ENCODE data around the gene S100PBP.
"Not testable (repeated sequence)": the region's sequence is repeated elsewhere in the genome, so short reads cannot be mapped to it uniquely, and the experiment has no call there.

GRCh38 chr1:32905588-32905987 is 88.1 kb downstream of the S100PBP start:
- TF ChIP-seq RAD21 (IDR thresholded peaks at IDR 0.05; ENCODE audit: insufficient read depth, low read depth, low read length); CREM (IDR thresholded peaks at IDR 0.05; ENCODE audit: low read depth); POLR2A (IDR thresholded peaks at IDR 0.05; ENCODE audit: low read depth, low read length); CTCF (IDR thresholded peaks at IDR 0.05 in 2 of 3, conservative IDR thresholded peaks at IDR 0.05 in 1 of 3; ENCODE audit: control insufficient read depth in 2 of 3, extremely low read depth in 1 of 3, insufficient read depth in 1 of 3, low read depth in 3 of 3, low read length in 3 of 3); CHD4 (IDR thresholded peaks at IDR 0.05); EGR1 (IDR thresholded peaks at IDR 0.05; ENCODE audit: borderline replicate concordance in 1 of 2, low read depth in 2 of 2, low read length in 2 of 2); SP1 (IDR thresholded peaks at IDR 0.05; ENCODE audit: low read depth, low read length); ZNF384 (IDR thresholded peaks at IDR 0.05; ENCODE audit: borderline replicate concordance, low read depth, low read length); HDAC6 (IDR thresholded peaks at IDR 0.05; ENCODE audit: unreplicated experiment); RFX5 (IDR thresholded peaks at IDR 0.05; ENCODE audit: low read depth, low read length); CEBPB (IDR thresholded peaks at IDR 0.05; ENCODE audit: borderline replicate concordance in 1 of 2, low read depth in 2 of 2, low read length in 2 of 2): not testable (repeated sequence)

All from GM12878 (cell line).